SK-MEL-5 (cell line): ENCODE data around the gene CORO7. TPM values are rescaled to one million over a fixed set of nuclear protein-coding genes. Genes with fewer than 3 reads are reported as not detected.

Experiments used
- DNase-seq: peaks from one replicate; pipeline ENCODE4 v3.0.0-alpha.2; 2016; ENCODE audit warnings: low read depth, low spot score
- in situ Hi-C: cut with HindIII; loops from 2 replicates; pipeline ENCODE4 v1.10.0; 2016; ENCODE audit warnings: low sequenced_read_pairs, high pct_unique_total_duplicates, low pct_unique_long_range_greater_than_20kb
- total RNA-seq: library from RNA; depleted of rRNA; stranded (reverse); fragments of >200 nt; shearing (Covaris generic); gene quantifications from 2 replicates; pipeline ENCODE4 v1.2.3, GENCODE V29; 2014

Gene CORO7
- total RNA-seq, 1 experiment from 2014 or later: 17.4 TPM

GRCh38 chr16:4367393-4367856, 49.0 kb downstream of the CORO7 start:
- no peak for DNase-seq
- in situ Hi-C loops: no loop called here

GRCh38 chr16:4366016-4366415, 50.4 kb downstream of the CORO7 start:
- DNase-seq: no peak
- in situ Hi-C loops: no loop called here

GRCh38 chr16:4365615-4366014, 50.8 kb downstream of the CORO7 start:
- DNase-seq: no peak
- in situ Hi-C loops: no loop called here

- DNase-seq: no peak
- in situ Hi-C loops: no loop called here
These were observed 51.4 kb downstream of the CORO7 start for GRCh38 chr16:4365014-4365406.

- in situ Hi-C loops: no loop called here
- no peak for DNase-seq
These were observed 52.0 kb downstream of the CORO7 start for GRCh38 chr16:4364196-4365013.

GRCh38 chr16:4362476-4363135, 53.8 kb downstream of the CORO7 start:
- DNase-seq: no peak
- in situ Hi-C loops: no loop called here

GRCh38 chr16:4361944-4362311, 54.5 kb downstream of the CORO7 start:
- DNase-seq: no peak
- in situ Hi-C loops: no loop called here

- no peak for DNase-seq
- in situ Hi-C loops: no loop called here
These were observed 55.1 kb downstream of the CORO7 start for GRCh38 chr16:4361033-4361943.

GRCh38 chr16:4360538-4361021, 55.8 kb downstream of the CORO7 start:
- in situ Hi-C loops: no loop called here
- DNase-seq: peak; percentile 41

DNA sequence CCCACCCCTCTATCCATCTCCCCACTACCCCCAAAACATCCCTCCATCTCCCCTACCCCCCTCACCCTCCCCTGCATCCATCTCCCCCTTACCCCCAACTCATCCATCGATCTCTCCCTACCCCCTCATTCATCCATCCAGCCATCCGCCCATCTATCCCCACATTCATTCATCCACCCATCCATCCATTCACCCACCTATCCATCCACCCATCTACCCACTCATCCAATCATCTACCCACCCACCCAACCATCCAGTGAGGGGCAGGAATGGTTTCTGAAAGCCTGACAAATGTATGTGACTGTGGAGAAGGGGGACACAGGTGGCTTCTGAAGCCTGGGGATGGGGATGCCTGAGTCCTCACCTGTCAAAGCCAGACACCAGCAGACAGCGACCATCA, 56.5 kb downstream of the CORO7 start:
- no peak for DNase-seq
- in situ Hi-C loops: no loop called here

GRCh38 chr16:4358831-4359561, 57.4 kb downstream of the CORO7 start:
- in situ Hi-C loops: no loop called here
- DNase-seq: peak; percentile 47

DNA sequence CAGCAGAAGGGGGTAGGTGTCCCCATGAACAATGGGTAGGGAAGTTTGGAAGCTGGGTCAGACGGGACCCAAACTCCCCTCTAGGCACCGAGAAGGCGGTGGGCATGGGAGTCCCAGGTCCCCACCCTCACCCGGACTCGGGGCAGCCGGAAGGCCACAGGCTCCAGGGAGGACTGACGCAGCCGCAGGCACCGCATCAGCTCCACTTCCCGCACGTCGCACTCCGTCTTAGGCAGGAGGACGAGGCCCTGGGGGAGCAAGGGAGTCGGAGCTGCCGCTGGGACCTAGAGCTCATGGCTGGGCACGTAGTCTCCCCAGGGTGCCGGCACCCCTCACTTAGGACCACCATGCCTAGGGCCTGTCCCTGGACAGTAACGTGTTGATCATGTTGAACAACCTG, 58.2 kb downstream of the CORO7 start:
- in situ Hi-C loops: no loop called here
- DNase-seq: no peak

- DNase-seq: no peak
- in situ Hi-C loops: no loop called here
These were observed 59.6 kb downstream of the CORO7 start for GRCh38 chr16:4356820-4357219.

- no peak for DNase-seq
- in situ Hi-C loops: no loop called here
These were observed 61.6 kb downstream of the CORO7 start for GRCh38 chr16:4354512-4355409.

- no peak for DNase-seq
- in situ Hi-C loops: no loop called here
These were observed 62.7 kb downstream of the CORO7 start for GRCh38 chr16:4353675-4354074.

- no peak for DNase-seq
- in situ Hi-C loops: no loop called here
These were observed 63.6 kb downstream of the CORO7 start for GRCh38 chr16:4352843-4353242.
